Kidney capillary endothelial cell (primary cell): Measurements from ENCODE around the gene PRODH.
"Not testable (repeated sequence)": the region's sequence is repeated elsewhere in the genome, so short reads cannot be mapped to it uniquely, and the experiment has no call there.

ENCODE experiments used
- DNase-seq: peaks from one replicate; pipeline ENCODE4 v3.0.0-alpha.2; 2018; ENCODE audit warnings: low spot score

The PRODH gene

GRCh38 chr22:18953128-18953527, 17.0 kb upstream of the PRODH start:
- not testable (repeated sequence) for DNase-seq

DNA sequence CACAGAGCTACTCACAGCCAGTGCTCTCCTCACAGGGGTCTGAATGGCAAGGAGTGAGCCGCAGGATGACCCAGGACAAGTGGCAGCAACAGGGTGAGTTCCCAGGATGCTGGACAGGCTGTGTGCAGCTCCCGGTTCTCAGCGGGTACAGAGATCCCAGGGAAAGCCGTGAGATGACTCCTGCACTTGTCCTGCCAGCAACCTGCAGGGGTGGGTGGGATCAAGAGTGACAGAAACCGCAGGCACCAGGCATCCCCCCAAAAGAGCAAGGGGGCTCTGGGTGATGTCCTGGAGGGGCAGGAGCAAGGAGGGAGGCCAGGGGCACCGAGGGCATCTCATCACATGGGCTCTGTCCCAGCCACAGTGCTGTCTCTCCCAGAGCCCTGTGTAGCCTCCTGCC, 15.9 kb upstream of the PRODH start:
- no peak for DNase-seq

DNA sequence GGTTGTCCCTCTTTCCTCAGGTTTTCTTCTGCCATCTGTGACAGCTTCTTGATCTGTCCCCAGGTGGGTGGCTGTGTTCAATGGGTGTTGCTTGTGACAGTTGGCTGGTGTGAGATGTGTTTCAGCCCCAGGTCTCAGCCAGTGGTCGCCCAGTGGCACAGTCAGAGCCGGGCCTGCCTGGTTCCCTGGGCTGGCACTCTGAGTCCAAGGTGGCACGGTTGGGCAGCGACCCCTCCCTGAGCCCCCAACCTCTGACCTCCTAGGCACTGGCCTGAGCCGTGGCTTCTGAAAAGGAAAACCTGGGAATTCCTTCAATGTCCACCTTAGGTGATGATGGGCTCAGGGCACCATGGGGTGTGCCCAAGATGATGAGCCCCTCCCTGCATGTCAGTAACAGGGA, 14.0 kb upstream of the PRODH start:
- no peak for DNase-seq

DNA sequence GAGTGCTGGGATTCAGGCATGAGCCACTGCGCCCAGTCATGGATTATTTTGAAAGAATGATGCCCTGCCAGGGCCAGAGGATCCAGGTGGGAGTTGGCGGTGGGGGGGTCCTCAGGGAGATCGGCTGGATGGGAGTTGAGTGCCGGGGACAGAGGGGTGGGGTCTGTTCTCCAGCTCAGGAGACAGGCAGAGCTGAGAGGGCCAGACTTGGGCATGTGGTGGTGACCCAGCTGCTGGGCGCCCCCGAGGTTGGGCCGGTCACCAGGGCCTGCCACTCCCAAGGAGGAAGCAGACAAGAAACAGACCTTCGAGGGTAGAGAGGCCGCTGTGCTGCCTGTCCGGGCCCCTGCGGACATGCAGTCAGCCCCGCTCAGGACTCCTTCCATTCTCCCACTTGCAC, 11.8 kb upstream of the PRODH start:
- DNase-seq: no peak

- DNase-seq: not testable (repeated sequence)
Measured at GRCh38 chr22:18947105-18947504, 11.0 kb upstream of the PRODH start.

- not testable (repeated sequence) for DNase-seq
Measured at GRCh38 chr22:18938691-18939090, 2.6 kb upstream of the PRODH start.

DNA sequence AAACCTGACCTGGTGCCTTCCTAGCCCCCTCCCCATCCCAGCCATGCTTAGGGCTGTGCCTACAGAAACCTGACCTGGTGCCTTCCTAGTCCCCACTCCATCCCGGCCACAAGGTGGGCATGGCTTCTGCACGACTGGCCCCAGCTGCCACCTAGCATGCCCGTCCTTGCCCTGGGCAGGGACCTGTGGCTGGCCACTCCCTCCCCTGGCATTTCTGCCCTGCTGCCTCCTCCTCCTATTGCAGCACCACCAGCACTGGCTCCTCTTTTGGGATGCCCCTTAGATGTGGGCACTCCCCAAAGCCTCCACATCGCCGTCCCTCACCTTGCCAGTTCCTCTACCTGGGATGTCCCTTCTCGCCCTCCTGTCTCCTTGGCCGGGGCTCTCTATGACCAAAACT, 1.4 kb downstream of the PRODH start:
- not testable (repeated sequence) for DNase-seq

DNA sequence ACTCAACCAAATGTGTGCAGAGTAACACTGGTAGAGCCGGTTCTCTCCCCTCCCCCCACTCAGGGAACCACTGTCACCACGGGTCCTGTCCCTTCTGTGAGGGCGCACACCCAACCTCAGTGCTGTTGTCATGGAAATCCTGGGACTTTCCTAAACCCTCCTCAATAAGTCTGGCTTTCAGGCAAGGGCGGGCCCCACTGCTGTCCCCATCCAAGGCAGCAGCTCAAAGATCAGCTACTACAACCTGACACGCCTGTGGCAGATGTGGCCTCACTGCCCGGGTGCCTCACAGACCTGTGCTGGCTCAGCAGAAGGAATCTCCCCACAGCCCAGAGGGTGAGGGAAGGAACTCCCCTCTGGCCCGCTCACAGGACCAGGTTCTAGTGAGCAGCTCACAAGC, 2.2 kb downstream of the PRODH start:
- DNase-seq: no peak

GRCh38 chr22:18931905-18932652, 4.0 kb downstream of the PRODH start:
- no peak for DNase-seq

DNA sequence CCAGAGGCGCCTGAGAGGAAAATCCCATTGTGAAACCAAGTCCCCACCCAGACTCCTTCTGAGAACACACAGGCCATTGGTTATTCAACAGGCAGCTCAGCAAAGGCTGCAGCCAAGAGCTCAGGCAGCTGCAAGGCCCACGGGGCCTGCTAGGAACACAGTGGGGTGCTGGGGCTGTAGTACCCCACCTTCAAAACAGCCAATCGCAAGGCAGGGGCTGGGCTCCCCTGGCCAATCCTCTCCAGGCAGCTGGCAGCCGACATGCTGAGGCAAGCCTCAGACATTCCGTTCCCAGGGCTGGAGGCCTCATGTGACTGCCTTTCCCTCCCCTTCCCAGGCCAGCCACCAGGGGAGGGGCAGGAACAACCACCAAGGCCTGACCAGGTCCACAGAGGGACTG, 6.6 kb downstream of the PRODH start:
- no peak for DNase-seq

DNA sequence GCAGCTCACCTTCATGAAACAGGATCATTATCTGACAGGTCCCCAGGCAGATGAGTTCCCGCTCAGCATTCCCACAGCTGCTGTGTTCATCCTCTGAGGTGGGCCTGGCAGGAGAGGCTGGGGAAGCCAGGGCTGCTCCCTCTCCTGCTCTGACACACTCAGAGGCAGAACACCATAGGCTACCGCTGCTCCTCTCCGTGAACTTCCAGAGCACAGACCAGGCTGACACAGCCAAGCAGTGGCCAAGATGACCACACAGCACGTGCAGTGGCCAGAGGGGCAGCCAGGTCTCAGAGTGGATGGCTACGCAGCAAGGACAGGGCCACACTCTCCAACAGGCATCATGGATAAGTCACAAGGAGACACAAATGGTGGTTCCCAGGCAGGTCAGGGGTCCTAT, 8.5 kb downstream of the PRODH start:
- DNase-seq: no peak

DNA sequence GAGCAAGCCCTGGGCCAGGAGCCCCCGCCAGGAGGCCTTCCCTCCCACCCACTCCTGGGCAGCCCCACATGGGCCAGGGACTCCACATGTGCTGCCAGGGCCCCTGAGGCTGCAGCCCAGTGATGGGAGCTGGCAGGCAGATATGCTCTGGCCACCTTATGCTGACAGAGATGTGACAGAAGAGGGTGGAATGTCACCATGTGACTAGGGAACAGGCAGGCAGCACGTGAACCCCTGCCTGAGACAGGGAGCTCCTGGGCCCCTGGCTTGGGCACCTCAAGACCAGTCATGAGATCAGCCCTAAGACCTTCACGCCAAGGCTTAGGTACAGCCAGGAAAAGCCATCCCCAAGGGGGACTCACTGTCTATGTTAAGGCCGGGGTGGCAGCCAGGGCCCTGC, 9.1 kb downstream of the PRODH start:
- no peak for DNase-seq

GRCh38 chr22:18925368-18926064, 10.6 kb downstream of the PRODH start:
- no peak for DNase-seq

DNA sequence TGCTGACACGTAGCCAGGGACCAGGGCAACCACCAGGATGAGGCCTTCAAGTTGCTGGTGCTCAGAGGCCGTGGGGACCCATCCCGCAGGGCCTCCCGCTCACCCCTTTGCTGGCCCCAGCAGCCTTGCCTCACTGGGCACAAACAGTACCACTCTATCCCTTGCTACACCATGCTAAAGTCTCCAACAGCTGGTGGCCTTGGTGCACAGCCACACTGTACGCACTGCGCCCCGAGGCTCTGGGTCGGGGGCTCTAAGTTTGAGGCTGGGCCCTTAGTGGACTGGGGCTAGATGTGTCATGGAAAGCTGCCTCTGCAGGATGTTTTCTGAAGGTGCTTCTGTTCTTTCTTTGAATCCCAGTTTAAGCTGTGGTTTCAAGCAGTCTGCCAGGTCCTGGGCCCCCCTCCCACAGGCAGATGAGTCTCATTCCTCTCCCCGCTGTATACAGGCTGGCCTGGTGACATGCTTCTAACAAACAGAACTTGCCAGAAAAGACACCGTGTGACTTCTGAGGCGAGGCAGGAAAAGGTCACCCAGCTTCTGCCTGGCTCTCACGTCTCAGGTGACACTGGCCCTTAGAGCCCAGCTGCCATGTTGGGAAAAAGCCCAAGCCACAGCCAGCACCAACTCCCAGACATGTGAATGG, 15.7 kb downstream of the PRODH start:
- not testable (repeated sequence) for DNase-seq

- DNase-seq: not testable (repeated sequence)
Measured at GRCh38 chr22:18917818-18918217, 18.3 kb downstream of the PRODH start.

DNA sequence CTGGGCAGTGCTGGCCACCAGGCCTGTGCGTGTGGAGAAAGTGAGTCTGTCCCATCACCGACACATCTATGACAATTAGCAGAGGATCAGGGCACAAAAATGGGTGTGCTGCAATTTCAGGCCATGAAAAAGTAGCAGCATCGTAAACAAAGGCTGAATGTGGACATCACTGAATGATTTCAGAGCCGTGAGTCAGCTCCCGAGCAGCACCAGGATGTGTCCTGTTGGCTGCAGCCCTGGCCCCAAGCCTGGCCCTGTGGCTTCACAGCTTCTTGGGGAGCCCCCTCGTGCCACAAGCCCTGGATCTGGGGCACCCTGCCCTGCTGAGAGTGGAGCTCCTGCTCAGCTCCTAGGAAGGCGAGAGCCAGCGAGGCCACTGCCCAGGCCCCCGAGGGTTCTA, 20.5 kb downstream of the PRODH start:
- DNase-seq: not testable (repeated sequence)

- not testable (repeated sequence) for DNase-seq
Measured at GRCh38 chr22:18914558-18914957, 21.5 kb downstream of the PRODH start.

GRCh38 chr22:18912264-18912946, 23.7 kb downstream of the PRODH start:
- DNase-seq: not testable (repeated sequence)

- not testable (repeated sequence) for DNase-seq
Measured at GRCh38 chr22:18911535-18911934, 24.6 kb downstream of the PRODH start.

- no peak for DNase-seq
Measured at GRCh38 chr22:18909556-18909955, 26.5 kb downstream of the PRODH start.

- DNase-seq: no peak
Measured at GRCh38 chr22:18906896-18907295, 29.2 kb downstream of the PRODH start.

- DNase-seq: not testable (repeated sequence)
Measured at GRCh38 chr22:18906410-18906745, 29.7 kb downstream of the PRODH start.
